CD4-positive, alpha-beta T cell treated with Interleukin-4 for 1 hour (primary cell): ENCODE measurements around the gene VEGFB.

Experiments
- DNase-seq, 2 donors: peaks; one replicate each; pipeline ENCODE4 v3.0.0-alpha.2; 2020 to 2022

Gene VEGFB

DNA sequence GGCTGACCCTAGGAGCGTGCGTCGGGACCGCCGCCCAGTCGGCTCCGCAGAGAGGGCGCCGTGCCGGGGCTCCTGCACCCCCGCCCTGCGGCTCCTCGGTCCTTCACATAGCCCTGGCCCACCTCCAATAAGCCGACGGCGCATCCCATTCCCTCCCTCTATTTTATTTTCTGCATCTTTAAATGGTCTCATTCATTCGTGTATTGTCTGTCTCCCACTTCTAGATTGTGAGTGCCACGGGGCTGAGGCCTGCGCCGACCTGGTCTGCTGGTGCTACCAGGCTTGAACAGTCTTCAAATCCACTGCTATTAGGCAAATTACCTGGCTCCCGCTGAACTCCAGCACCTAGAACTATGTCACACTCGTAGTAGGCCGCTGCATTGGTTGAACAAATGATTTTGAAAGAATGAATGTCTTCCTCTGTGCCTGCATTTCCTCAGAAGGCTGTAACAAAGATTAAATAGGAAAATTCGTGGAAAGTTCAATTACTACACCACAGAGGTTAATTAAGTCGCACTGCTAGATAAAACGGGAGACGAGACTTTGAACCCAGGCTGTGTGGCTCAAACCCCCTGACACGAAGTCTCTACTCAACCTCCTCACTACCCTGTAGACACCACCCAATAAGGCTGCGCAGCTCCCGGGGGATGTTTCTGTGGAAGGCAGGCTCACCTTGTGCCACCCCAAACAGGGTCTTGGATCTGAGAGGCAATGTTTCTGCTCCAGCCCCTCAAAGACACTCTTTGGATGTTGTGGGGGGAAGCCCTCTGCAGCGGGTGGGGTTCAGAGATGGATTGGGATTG lies 13.5 kb downstream of the VEGFB start:
- DNase-seq, result no peak

DNA sequence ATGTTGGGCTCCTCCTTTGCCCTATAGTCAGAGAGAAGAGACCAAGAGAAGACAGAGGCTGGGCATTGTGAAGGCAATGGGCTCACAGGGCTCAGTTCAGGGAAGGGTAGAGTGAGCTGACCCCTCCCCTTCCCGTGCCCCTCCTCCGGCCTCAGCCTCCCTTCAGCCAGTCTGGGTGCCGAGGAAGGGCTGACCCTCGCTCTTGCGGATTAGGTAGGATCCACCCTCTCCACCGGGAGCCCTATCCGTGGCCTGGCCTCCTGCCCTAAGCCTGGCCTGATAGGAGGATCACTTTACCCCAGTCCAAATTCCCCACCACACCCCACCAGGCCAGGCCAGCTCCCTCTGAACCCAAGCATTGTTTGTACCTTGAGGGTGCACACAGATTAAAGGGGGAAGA lies 14.2 kb downstream of the VEGFB start:
- DNase-seq, result no peak

DNA sequence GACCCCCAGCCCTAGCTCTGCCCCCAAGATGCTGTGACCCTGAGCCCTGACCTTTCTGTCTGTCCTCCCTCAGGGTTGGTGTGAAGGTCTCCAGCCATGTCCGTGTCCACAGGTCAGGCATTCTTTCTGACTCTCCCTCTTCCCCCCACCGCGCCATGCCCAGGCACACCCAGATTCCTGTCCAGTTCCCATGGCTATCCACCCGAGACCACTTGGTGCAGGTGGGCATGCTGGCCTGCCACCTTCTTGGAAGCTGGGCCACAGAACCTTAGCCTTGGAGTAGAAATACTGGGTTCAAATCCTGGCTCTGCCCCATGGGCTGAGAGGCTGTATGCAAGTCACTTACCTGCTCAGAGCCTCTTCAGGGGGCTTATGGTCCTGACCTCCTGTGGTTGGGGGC lies 14.7 kb downstream of the VEGFB start:
- DNase-seq, result no peak

DNA sequence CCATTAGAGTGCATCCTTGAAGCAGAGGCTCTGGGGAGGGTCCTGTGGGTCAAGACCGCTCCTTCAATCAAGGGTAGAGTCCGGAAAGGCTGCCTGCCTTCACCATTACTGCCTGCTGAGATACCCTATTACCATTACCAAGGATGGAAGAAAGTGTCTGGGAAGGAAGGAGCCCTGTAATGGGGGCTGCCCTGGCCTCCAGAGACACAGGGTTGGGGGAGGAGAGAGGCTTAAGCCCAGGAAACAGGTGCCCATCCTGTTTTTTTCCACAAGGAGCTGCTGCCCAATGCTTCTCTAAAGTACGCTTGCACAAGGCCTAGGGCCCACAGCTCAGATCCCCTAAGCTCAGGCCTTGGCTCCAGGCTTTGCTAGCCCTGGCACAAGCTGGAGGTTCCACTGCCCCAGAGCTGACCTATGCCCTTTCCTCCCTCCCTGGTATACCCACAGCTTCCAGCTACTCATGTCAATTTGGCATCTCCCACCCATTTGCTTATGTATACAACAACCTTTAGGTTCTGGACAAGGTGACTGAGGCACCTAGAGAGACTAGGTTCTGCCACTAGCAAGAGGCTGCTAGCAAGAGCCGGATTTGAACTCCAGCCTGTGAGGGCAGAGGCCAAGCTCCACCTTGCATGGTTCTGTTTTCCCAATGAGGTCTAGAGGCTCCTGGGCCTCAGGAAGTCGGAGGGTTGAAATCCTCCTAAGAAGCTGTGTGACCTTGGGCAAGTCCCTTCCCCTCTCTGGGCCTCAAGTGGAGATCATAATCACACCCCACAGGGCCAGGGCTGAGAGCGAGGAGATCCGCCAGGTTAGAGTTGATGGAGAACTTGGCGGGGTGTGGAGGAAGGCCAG lies 15.4 kb downstream of the VEGFB start:
- no peak for DNase-seq

DNA sequence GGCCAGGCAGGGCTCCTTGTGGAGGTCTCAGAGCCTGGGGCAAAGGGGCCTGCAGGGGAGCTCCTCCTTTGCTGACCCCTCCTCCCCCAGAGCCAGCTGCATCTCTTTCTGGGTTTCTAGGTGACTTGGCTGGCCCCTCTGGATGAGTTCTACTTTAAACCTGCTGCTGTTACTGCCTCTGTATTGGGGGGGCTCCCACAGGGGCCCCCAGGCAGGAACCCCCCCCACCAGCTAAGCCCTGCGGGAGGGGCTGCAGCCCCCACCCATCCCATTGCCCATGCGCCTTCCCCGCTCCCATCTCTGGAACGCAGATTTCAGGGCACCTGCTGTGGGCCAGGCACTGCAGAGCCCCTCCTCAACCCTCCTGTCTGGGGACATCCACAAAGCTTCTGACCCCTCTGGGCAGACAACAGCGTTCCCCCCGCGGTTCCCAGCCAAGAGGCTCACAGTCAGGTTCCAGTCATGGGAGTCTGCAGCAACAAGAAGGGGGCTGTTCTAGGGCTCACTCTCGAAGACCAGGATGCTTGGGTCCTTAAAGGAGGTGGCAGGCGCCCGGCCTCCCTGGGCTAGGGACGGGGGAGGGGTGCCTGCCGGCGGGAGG lies 16.1 kb downstream of the VEGFB start:
- no peak for DNase-seq

DNA sequence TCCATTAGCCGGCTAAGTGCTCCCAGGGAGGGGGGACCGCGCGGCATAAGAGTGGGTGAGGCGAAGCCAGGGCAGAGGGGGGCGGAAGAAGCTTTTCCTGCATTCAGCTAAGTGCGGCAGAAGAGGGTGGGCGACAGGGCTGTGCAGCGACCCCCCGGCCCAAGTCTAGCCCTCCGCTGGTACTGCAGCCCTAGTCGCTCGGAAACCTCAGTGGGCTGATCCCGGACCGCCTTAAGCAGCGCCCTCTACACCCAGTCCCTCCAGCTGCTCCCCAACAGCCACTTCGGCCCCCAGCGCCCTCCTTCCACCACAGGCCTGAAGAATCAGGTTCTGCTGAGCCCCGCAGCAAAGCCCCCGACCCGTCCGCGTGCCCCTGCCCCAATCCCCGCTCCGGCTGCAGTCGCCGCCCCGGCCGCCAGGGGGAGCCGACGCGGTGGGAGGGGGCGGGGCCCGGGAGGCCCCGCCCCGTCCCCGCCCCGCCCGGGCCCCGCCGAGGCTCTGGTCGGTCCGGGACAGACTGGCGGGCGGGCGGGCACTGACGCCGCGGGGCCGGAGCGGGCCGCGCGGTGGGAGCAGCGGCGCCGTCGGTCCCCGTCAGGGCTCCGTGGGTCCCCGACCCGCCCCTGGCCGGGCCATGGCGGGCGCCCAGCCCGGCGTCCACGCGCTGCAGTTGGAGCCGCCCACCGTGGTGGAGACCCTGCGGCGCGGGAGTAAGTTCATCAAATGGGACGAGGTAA lies 16.8 kb downstream of the VEGFB start, which contains the start of gene PLCB3:
TSS of gene PLCB3 (plus strand) at position 515 of the 737 bp plus-strand sequence. CDS start at position 635, 120 bp downstream.
- peak; percentile 57 to 68 for DNase-seq

DNA sequence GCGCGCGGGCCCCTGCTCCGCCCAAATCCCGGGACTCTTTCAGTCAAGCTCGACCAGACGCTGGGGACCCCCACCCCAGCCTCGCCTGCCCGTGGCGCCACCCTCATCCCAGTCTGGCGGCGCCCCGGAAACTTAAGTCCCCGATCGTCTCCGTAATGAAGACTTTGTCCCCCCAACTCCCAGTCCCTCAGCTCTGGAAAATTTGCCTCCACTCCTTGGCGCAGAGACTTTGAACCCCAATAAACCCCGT lies 17.3 kb downstream of the VEGFB start:
- no peak for DNase-seq

DNA sequence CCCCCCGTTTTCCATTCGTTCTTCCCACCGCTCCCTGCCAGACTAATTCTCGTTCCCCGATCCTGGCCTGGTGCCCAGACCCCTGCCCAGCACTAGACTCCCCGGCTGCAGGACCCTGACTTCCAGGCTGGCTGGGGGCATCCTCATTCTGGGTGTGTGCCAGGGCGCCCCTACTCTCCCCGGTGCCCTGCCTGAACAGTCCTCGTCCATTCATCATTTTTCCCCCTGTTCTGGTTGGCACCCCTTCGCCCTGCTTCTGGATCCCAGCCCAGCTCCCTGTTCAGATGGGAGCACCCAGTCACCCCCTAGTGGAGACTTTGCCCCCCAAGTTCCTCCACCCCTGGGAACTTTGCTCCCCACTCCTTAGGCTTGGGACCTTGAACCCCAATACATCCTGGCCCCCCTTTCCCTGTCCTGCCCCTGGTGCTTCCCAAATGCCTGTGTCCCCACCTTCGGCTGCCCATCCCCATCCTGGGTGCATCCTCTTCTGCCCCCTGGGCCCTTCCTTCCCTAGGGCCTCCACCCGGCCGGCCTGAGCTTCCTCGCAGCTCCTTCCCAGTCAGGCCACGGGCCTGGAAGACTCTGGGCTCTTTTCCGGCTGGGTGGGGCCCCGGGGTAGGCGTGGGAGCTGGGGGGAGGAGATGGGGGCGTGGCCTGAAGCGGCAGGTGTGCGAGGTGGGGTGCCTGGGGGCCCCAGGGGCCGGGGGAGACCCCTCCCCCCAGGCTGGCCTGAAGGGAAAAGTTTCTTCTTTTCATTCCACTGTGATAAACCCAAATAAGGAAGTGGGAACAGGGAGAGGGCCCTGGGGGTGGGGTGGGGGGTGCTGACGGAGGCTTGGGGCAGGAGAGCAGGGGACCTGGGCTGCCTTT lies 17.9 kb downstream of the VEGFB start:
- DNase-seq, result peak in 1 of 2 donors; percentile 19

DNA sequence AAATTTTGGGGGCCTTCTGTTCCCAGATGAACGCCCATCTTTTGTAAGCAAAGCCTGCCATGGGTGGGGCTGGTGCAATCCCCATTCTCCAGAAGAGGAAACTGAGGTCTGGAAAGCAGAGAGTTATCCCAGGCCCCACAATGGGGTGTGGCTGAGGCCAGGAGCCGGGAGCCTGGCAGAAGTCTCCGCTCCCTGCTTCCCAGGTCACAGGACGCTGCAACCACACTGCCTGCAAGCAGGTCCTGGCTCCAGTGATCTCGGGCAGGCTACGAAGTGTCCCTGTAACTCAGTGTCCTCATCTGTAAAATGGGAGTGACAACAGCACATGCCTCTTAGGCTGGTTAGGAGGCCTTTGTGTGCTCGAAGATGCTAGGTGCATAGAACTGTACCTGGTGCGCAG lies 18.7 kb downstream of the VEGFB start:
- no peak for DNase-seq

DNA sequence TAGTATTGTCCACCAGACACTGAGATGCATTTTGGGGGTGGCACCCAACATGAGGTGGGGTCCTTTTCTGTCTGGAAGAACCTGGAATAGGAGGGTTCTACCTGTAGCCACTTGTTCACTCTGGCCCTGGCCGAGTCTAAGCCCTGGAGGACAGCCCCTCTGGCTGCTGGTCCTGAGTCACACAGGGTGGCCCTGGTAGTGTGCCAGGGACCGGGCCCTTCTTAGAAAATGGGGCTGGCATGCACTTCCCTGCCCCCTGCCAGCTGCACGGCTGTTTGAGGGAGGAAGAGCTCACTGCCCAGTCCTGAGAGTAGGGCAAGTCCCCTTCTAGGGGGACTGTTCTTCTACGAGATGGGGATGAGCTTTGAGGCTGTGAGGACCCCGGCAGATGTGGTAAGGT lies 19.1 kb downstream of the VEGFB start:
- no peak for DNase-seq

DNA sequence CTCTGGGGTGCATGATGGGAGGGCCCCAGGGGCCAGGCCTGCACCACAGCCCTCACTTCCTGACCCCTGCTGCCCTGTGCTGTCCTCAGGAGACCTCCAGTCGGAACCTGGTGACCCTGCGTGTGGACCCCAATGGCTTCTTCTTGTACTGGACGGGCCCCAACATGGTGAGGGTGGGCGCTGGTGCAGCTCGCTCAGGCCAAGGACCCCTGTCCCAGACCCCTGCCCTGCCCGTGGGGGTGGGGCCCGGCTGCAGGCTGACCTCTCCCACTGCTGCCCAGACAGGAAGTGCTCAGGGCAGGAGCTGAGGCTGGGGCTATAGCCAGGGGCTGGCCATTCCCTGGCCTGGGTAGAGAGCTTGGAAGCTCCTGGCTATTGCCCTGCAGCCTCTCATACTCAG lies 19.9 kb downstream of the VEGFB start:
- DNase-seq, result no peak

DNA sequence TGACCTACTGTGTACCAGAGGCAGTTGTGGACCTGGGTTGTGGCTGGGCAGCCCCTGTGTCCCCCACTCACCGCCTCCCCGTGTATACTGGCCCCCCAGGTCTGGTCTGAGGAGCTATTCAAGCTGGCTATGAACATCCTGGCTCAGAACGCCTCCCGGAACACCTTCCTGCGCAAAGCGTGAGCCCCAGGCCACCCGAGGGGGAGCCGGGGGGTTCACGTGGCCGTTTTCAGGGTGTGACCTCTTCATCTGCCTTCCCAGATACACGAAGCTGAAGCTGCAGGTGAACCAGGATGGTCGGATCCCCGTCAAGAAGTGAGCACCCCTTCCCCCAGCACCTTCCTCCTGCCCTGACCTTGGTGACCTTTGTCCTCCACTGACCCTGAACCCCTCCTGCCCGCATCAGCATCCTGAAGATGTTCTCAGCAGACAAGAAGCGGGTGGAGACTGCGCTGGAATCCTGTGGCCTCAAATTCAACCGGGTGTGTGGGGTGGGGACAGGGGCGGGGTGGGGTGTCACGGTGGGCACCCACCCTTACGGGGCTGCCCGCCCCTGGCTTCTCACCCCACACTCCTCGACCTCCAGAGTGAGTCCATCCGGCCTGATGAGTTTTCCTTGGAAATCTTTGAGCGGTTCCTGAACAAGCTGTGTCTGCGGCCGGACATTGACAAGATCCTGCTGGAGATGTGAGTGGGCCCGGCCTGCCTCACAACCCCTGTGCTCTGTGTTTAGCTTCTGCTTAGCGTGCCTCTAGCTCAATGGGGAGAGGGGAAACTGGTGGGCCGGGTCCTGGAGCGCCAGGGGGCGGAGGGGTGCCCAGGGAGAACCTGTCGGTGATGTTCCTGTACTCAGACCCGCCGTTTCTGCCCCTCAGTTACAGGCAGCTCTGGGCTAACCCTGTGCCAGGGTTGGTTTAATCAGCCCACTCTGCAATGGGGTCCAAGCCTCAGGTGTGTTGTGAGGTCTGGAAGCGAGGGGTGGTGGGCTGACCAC lies 21.0 kb downstream of the VEGFB start:
- DNase-seq, result no peak

DNA sequence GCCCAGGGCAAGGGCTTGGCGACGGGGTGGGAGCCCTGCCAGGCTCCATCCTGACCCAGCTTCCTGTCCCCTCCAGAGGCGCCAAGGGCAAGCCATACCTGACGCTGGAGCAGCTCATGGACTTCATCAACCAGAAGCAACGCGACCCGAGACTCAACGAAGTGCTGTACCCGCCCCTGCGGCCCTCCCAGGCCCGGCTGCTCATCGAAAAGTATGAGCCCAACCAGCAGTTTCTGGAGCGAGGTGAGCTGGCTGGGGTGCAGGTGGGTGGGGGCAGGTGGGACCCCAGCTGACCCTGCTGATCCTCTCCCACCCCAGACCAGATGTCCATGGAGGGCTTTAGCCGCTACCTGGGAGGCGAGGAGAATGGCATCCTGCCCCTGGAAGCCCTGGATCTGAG lies 21.9 kb downstream of the VEGFB start:
- no peak for DNase-seq

DNA sequence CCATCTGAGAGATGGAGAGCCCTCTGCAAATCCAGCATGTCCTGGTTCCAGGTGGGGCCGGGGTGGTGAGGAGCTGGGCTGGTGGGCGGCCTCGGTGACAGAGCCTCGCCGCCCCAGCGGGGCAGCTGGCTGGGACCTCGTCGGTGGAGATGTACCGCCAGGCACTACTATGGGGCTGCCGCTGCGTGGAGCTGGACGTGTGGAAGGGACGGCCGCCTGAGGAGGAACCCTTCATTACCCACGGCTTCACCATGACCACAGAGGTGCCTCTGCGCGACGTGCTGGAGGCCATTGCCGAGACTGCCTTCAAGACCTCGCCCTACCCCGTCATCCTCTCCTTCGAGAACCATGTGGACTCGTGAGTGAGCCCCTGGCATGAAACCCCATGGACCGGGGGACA lies 24.0 kb downstream of the VEGFB start:
- DNase-seq, result no peak

DNA sequence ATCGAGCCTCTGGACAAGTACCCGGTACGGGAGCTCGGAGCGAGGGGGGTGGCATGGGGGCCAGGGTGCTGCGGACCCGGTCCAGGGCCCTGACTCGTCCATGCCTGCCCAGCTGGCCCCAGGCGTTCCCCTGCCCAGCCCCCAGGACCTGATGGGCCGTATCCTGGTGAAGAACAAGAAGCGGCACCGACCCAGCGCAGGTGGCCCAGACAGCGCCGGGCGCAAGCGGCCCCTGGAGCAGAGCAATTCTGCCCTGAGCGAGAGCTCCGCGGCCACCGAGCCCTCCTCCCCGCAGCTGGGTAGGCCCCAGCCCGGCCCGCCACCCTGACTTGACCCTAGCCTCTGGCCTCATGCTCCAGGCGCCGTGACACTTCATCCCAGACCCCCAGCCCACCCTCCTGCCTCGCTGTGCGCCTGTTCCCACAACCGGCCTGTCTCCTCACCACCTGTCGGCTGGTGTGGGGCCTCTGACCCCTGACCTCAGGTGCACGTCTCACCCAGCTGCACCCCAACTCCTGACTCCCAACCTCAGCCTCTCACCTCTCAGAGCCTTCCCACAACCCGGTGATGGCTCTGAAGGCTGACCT lies 24.7 kb downstream of the VEGFB start:
- no peak for DNase-seq

DNA sequence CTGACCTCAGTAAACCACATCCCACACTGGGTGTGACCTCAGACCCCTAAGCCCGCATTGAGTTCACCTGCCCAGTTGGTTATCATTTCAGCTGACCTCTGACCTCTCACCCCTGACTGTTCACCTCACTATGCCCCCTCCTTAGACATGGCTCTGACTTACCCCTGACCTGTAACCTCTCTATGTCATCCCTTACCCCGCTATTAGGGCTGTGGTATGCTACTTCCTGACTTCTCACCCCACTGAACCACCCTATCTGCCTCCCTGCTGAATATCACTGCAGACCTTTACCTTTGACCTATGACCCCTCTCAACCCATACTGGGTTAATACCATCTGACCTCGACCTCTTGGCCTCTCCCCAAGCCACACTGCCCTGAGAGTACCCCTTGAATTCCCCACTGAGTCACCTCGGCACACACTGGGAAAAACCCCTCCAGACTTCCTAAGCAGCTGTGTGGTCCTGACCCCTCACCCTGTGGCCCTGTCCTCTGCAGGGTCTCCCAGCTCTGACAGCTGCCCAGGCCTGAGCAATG lies 25.2 kb downstream of the VEGFB start:
- no peak for DNase-seq

DNA sequence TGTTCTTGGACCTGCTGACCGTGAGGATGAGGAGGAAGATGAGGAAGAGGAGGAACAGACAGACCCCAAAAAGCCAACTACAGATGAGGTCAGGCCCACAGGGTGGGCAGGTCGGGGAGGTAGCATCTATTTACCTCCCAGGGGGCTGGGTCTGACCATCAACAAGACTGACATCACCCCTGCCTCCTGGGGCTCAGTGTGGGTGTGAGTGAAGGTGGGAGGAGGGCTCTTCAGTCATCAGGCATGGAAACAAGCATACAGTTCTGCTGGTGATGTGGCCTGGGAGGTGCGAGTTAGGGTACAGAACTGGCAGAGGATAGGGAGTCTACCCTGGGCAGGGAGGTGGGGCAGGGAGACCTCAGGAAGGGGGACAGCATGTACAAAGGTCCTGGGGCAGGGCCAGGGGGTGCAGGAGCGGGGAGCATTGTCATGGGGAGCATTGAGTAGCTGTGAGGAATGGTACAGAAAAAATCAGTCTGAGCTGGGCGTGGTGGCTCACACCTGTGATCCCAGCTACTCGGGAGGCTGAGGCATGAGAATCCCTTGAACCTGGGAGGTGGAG lies 25.8 kb downstream of the VEGFB start:
- DNase-seq, result no peak

DNA sequence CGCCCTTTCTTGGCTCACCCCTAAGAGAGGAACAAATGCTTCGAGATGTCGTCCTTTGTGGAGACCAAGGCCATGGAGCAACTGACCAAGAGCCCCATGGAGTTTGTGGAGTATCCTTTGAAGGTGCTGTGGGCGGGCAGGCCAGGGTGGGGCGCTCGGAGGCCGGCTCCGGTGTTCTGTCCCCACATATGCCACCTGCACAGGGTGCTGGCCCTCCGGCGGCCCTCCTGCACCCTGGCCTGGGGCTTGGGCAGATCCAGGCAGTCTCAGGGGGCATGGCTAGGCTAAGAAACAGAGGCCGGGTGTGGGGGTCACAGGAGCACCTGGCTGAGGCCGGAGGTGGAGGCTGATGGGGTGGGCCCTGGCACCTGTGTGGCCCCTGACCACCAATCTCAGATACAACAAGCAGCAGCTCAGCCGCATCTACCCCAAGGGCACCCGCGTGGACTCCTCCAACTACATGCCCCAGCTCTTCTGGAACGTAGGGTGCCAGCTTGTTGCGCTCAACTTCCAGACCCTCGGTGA lies 27.2 kb downstream of the VEGFB start:
- no peak for DNase-seq

DNA sequence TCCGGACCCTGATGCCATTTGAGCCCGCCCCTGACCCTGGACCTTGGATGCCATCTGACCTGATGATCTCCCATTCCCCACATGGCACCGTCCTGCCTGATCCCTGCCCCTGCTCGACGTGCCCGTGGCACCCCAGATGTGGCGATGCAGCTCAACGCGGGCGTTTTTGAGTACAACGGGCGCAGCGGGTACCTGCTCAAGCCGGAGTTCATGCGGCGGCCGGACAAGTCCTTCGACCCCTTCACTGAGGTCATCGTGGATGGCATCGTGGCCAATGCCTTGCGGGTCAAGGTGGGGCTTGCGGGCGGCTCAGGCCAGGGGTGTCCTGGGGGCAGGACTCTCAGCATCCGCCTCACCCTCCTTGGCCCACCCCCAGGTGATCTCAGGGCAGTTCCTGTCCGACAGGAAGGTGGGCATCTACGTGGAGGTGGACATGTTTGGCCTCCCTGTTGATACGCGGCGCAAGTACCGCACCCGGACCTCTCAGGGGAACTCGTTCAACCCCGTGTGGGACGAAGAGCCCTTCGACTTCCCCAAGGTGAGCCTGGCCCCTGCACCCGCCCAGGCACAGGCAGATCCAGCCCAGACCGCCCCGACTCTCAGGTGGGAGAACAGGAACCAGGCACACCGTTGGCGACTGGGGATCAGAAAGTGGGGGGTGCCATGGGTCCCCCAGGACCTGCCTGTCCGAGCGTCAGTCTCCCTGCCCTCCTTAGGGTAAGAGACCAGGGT lies 28.1 kb downstream of the VEGFB start:
- DNase-seq, result no peak
